Amygdala (tissue), 56 donors: Measurements from ENCODE around the gene TAS2R31.
"Not testable (repeated sequence)": the region's sequence is repeated elsewhere in the genome, so short reads cannot be mapped to it uniquely, and the experiment has no call there.

Experiments used
- DNase-seq, 56 donors: peaks; one replicate each; lab custom pipeline; 2025; lab: John Stamatoyannopoulos, UW

TAS2R31 gene

DNA sequence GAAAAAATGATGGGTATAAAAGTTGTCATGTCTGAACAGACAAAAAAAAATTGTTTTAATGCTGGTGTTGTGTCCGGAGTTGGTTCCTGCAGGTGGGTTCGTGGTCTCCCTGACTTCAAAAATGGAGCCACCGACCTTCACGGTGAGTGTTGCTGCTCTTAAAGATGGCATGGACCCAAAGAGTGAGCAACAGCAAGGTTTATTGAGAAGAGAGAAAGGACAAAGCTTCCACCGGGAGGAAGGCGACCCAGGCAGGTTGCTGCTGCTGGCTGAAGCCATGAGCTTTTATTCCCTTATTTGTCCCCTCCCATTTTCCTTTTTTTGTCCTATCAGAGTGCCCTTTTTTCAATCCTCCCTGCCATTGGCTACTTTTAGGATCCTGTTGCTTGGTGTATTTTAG lies at the start of gene TAS2R31:
Gene TAS2R31, minus strand, starts transcription at position 101 of the 400 bp plus-strand sequence. Its CDS starts 72 bp downstream, at position 29.
- DNase-seq, result no peak

DNA sequence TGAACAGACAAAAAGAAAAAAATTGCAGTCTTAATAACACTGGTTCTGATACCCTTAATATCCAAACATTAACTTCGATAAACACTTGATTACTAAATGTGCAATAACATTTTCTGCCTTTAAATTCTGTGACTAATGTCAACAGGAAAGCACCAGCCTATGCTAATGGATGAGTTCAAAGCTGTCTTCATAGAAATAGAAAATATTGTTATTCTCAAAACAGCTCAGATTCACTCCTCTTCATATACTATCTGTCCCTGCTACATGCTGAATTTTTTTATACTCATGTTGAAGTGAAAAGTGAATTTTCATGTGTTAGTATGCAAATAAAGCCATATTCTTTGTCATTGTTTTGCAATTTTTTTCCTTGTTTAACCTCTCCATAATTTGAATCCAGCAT lies 47.0 kb upstream of the TAS2R31 start:
- DNase-seq, result no peak

DNA sequence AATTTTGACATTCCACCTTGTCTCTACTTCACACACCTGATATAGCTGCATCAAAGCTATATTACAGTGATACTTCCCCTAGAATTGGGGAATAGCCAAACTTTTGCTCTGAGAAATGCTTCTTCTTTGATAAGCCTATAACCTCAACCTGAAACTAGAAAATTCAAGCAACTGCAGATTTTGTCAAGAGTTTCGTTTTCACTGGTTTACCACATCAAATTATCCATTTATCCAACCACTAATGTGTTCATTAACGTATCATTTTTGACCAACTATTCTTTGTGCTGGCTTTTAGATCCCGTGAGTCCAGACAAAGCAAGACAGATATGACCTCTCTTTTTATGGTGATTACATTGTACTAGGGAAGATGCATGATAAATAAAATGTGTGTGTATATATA lies 44.4 kb upstream of the TAS2R31 start:
- no peak for DNase-seq

GRCh38 chr12:11071414-11071813 lies 40.2 kb upstream of the TAS2R31 start:
- no peak for DNase-seq

GRCh38 chr12:11070999-11071398 lies 39.8 kb upstream of the TAS2R31 start:
- DNase-seq, result no peak

DNA sequence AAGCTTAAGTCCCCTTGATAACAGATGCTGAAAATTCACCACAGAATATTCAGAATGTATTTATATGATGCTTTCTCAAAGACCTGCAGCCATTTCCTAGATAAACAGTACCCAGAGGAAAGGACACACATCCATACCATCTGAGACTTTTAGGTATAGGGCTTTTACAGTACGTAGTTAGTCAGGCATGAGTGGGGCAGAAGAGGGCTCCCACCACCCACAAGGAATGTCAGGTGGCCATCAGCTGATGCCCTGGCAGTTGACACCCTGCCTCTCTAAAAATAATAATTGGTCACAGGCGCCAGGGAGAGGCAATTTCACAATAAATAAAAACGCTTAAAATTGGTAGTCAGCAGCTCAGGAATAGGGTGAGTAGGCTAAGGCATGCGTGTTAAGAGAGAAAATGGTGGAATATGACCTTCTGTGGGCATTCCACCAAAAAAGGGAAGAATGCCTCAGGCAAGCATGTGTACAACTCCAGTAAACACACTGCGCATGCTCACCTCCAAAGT lies 38.7 kb upstream of the TAS2R31 start:
- DNase-seq, result no peak

GRCh38 chr12:11067514-11067913 lies 36.3 kb upstream of the TAS2R31 start:
- DNase-seq, result no peak

GRCh38 chr12:11062194-11062593 lies 31.0 kb upstream of the TAS2R31 start, which contains the start of gene TAS2R46:
TAS2R46 (minus strand) TSS chr12:11062294; CDS start chr12:11062294, 0 bp downstream.
- not testable (repeated sequence) for DNase-seq

DNA sequence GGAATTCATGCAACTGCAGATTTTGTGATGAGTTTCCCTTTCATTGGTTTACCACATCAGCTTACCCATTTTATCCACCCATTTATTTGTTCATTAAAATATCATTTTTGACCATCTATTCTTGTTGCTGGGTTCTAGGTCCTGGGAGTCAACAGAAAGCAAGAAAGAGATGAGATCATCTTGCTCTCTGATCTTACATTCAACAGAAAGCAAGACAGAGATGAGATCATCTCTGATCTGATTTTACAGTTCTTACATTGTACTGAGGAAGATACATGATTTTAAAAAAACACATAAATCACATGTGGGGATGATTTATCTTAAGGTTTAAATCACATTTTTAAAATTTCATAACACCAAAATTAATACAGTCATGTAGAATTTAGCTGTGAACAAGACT lies 28.6 kb upstream of the TAS2R31 start:
- no peak for DNase-seq

- no peak for DNase-seq
Measured at GRCh38 chr12:11059041-11059440, 27.8 kb upstream of the TAS2R31 start.

- DNase-seq, result no peak
Measured at GRCh38 chr12:11055306-11055705, 24.1 kb upstream of the TAS2R31 start.

GRCh38 chr12:11049806-11050531 lies 18.8 kb upstream of the TAS2R31 start:
- not testable (repeated sequence) for DNase-seq

GRCh38 chr12:11041366-11041765 lies 10.2 kb upstream of the TAS2R31 start:
- DNase-seq, result not testable (repeated sequence)

- no peak for DNase-seq
Measured at GRCh38 chr12:11040162-11040561, 9.0 kb upstream of the TAS2R31 start.

DNA sequence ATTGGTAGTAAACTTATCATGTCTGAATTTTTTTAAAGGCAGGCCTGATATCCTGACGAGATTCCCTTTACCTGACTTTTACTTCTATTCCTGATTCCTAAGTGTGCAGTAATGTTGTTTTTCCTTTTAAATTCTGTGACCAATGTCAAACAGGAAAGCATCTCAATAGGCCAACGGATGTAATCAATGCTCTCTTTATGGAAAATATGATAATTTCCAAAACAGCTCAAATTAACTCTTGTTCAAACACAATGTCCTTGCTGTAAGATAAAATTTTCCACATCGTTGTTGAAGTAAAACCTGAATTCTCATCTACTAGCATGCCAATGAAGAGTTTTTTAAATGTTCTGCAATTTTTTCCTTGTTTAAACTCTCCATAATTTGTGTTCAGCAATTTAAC lies 8.0 kb upstream of the TAS2R31 start:
- DNase-seq, result no peak

GRCh38 chr12:11033959-11034358 lies 2.8 kb upstream of the TAS2R31 start:
- not testable (repeated sequence) for DNase-seq

GRCh38 chr12:11026118-11026517 lies 5.1 kb downstream of the TAS2R31 start:
- DNase-seq, result no peak

- no peak for DNase-seq
Measured at GRCh38 chr12:11023387-11023786, 7.8 kb downstream of the TAS2R31 start.

DNA sequence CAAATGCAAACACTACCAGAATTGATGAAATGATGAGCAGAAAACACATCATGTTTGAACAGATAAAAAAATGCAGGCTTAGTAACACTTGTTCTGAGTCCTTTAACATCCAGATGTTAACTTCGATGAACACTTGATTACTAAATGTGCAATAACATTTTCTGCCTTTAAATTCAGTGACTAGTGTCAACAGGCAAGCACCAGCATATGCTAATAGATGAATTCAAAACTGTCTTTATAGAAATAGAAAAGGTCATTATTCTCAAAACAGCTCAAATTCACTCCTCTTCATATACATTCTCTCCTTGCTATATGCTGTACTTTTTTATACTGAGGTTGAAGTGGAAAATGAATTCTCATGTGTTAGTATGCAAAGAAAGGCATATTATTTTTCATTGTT lies 8.7 kb downstream of the TAS2R31 start, which contains the start of gene TAS2R19:
Gene TAS2R19, minus strand, starts transcription at position 101 of the 400 bp plus-strand sequence. Its CDS starts 49 bp downstream, at position 52.
- no peak for DNase-seq

GRCh38 chr12:11016937-11017336 lies 14.3 kb downstream of the TAS2R31 start:
- peak in 11 of 56 donors; percentile 1 to 44 (median 7) for DNase-seq

DNA sequence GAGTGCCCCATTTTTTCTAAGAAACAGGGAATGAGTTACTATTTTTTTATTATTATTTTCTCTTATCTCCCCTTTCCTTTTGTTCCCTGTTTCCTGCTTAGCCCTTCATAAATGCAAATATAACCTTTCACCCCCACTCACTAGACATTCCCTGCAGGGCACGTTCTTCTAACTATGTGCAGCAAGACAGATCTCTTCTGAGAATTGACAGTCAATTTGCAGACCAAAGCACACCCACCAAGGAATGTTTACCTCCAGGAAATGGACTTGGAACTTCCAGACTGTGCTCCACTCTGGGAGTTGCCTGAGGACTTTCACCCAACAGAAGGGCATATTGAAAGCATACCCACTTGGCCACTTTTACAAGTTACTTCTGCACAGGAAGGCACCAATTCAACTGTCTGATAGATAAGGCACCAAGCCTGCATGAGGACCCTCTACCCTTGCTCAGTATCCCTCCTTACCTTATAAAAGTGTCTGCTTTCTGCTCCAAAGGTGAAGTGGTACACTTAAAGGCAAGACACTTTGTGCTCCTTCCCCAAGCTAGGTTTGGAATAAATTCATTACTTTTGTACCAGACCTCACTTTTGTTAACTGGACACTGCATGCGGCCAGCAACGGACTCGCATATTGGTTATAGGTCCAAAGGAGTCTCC lies 15.3 kb downstream of the TAS2R31 start:
- DNase-seq, result peak in 1 of 56 donors; percentile 1

DNA sequence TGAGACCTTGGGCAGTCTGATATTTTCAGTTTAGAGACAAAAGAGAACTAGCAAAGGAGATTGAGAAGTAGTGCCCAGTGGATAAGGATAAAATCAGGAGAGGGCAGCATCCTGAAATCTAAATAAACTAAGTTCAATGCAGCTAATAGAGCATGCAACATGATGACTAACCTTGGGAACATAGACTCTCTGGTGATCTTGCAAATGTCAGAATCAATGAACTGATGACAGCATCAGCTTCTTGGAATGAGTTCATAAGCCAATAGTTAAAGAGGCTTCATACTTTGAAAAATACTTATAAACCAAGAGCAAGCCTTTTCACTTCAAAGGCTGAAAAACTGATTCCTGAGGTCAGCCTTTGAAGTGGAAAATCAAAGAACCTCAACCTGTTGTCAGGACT lies 17.0 kb downstream of the TAS2R31 start:
- no peak for DNase-seq
